GF-D8 (cell line): ENCODE data around the gene TLK1.
"Not testable (repeated sequence)": the region's sequence is repeated elsewhere in the genome, so short reads cannot be mapped to it uniquely, and the experiment has no call there.

Experiments
- DNase-seq: peaks from one replicate; lab custom pipeline; 2025; lab: John Stamatoyannopoulos, UW

The TLK1 gene

DNA sequence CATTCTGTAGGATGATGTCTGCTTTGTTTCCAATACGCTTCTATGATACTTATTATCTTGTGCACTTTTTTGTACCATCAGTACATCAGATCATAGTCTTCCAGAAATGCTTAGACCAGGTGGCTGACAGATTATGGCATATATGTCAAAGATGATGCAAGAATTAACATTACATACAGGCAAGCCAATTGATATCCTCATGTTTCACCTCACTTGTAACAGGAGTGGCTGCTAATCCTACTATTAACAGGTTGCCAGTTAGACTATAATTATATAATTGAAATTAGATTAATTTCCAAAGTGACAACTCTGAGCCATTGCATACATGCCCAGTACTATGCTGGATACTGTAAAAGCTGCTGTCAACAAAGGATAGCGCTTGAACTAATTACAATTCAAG lies 77.2 kb downstream of the TLK1 start:
- no peak for DNase-seq

DNA sequence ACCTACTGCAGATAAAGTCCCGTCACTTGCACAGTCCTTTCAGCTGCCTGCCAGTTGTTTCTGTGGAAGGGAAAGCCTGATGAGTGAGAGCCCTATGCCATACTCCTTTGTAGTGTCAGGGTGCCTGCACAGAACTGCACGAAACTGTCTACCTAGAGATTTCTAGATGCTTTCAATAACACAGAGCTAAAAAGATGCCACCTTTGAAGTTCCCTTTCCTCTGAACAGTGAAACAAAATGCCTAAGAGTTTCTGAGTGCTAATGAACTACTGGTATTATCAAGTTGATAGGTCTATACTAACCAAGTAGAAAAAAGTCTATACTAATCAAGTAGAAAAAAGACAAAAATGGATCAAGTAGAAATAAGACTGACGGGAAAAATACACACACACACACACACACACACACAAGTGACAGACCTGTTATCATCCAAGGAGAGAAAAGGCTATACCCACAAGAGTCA lies 79.0 kb downstream of the TLK1 start:
- DNase-seq = no peak

DNA sequence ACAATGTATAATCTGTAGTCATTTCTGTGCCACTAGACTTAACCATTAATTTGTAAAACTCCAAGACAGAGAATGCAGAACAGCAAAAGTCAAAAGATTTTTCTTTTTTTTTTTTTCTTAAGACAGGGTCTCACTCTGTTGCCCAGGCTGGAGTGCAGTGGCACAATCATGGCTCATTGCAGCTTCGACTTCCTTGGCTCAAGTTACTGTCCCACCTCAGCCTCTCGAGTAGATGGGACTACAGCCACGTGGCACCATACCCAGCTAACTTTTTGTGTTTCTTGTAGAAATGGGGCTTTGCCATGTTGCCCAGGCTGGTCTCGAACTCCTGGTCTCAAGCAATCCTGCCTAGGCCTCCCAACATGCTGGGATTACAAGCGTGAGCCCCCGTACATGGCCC lies 80.1 kb downstream of the TLK1 start:
- DNase-seq = no peak

DNA sequence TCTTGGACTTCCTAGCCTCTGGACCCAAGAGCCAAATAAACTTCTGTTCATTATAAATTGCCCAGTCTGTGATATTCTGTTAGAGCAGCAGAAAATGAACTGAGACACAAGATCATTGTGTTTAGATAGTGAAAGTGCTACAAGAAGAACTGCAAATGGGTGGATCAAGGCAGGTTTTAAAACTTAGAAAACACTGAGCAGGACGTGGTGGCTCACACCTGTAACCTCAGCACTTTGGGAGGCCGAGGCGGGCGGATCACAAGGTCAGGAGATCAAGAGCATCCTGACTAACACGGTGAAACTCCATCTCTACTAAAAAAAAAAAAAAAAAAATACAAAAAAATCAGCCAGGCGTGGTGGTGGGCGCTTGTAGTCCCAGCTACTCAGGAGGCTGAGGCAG lies 84.3 kb downstream of the TLK1 start:
- not testable (repeated sequence) for DNase-seq

DNA sequence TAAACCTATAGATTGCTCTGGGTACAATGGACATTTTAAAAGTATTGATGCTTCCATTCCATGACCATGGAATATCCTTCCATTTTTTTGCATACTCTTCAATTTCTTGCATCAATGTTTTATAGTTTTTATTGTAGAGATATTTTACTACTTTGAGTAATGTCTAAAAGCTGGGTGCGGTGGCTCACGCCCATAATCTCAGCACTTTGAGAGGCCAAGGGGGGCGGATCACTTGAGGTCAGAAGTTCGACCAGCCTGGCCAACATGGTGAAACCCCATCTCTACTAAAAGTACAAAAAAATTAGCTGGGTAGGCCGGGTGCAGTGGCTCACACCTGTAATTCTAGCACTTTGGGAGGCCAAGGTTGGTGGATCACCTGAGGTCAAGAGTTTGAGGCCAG lies 88.5 kb downstream of the TLK1 start:
- no peak for DNase-seq

DNA sequence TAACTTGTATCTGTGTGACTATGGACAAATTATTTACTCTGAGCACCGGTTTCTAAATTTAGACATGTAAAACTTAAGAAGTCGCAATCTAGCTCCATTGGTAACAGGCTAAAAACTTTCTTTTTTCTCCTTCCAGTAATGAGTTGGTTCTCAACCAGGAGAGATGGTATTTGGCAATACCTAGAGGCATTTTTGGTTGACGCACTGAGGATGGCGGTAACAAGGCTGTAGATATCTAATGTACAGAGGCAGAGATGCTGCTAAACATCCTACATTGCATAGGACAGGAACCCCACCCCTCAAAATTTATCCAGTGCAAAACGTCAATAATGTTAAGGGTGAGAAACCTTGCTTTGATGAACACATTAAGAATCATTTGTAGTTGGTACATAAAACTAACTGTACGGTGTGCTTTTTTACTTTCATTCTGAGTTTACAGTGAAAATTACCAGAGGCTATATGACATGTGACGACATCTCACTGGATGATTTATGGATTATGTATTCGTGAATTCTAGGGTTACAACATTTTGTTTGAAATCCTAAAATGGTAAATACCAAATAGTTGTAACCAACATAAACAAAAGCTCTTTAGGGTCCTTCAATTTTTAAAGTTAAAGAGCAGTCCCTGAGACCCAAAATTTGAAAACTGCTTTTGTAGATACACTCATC lies 91.3 kb downstream of the TLK1 start:
- DNase-seq = no peak

DNA sequence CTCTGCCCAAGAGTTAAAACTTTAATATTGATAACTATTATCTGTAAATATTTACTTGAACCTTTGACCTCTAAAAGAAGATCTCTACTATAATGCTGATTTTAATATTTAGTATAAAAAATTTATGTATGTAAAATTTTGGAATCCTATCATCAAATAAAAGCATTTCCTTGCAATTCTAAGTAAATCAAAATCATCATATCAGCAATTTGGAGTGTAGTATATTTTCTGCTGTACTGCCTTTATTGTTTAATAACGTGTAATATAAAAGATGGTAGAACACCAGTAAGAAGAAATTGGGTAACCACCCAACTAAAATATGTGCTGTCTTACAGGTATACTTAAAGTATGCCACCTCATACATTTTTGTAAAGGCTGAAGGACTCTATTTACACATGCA lies 94.6 kb downstream of the TLK1 start:
- DNase-seq = no peak

DNA sequence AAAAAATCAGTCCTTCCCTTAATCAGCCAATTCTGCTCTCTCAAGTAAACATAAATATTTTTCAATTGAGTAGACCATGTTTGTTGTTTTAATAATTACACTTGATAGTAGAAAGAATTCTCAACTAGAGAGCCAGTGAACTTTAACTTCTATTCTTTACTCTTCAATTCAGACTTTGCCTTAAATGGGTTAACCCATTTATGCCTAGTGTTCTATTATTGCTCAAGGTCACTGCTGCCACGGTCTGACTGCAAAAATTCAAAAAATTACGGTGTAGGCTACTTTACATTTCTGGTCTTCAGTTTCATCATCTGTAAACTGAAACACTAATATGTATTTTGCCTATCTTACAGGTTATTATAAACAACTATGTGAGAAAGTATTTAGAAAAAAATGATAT lies 103.1 kb downstream of the TLK1 start:
- DNase-seq = no peak

DNA sequence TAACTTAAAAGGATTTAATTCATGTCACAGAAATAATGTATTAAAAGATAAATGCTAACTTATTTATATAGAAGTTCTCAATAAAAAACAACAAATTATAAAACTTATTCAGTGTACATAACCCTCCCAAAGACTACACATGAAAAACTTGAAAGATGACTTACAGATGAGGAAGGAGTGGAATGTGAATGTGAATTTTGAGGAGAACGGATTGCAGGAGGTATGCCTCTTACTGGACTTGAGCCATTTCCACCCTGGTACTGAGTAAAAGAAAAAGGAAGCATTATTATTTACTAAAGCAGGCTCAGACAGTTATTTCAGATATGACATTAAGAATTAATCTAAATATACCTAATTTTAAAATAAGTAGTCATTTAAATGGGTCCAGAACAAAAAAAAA lies 104.4 kb downstream of the TLK1 start:
- no peak for DNase-seq

DNA sequence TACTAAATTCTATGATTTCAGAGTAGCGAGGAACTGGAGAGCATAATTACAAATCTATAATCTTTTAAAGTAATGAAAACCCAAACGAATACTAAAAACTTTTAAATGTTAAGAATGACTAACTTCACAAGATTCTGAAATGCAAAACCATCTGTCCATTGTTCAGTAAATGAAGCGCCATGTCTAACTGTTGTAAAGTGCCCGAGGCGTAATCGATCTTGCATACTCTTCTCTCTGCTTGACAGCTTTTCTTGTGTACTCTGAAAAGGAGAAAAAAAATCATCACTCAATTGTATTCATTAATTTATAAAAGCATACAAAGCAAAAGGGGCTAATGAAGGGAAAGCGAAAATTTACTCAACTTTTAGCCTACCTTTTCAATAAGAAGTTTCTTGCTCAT lies 111.0 kb downstream of the TLK1 start:
- DNase-seq = no peak

DNA sequence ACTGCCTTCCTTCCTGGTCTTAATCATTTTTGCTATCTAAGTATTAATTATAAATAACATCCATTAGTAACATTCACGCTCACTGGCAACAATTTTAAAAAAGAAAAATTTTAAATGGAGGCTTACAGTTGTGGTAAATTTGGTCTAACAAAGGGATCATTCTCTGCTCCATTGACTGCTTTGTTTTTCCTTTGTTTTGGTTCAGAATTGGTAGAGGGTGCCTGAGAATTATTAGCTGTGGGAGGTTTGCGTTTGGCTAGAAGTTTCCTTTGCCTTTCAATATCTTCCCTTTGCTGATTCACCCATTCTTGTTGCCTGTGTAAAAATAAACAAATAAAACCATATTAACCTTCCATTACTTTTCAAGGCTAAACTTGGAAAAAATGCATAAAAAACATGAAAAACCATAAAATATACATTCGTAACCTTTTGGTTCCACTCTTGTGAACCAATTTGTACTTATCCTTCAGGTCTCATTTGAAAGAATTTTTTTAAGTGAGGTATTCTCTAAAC lies 114.6 kb downstream of the TLK1 start:
- DNase-seq = no peak

DNA sequence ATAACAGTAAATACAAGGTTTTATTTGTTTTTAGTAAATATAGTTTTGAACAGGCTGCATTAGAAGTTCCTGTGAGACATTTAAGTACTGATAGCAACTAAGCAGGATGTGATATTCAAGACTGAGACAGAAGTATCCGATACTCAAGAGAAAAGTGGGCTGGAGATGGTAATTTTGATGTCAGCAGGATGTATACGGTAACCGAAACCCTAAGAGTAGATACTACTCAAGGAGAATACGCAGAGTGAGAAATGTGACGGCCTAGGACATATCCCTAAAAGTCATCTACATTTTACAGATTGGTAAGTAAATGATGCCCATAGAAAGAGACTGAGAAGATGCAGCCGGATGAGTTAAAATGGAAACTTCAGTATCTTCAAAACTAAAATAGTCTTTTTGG lies 116.3 kb downstream of the TLK1 start:
- no peak for DNase-seq

DNA sequence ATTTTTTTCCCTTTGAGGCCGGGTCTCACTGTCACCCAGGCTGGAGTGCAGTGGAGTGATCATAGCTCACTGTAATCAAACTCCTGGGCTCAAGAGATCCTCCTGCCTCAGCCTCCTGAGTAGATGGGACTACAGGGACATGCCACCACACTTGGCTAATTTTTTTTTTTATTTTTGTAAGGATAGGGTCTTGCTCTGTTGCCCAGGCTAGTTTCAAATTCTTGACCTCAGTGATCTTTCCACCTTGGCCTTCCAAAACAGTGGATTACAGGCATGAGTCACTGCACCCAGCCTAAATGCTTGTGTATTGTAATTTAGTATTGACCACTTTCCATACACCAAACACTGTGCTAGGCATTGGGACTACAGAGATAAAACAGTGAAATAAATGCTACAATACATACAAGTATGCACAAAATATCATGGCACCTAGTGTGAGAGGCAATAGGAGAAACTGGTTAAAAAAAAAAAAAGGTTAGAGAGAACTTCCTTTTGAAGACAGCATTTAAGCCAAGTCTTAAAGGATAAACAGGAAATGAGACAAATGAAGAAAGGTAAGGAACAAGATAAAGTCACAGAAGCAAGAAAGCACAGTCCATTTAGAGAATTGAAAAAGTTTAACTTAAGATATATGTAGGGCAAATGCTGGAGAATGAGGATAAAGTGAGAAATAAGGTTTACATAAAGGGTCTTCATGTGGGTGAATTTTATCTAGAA lies 118.3 kb downstream of the TLK1 start:
- no peak for DNase-seq

DNA sequence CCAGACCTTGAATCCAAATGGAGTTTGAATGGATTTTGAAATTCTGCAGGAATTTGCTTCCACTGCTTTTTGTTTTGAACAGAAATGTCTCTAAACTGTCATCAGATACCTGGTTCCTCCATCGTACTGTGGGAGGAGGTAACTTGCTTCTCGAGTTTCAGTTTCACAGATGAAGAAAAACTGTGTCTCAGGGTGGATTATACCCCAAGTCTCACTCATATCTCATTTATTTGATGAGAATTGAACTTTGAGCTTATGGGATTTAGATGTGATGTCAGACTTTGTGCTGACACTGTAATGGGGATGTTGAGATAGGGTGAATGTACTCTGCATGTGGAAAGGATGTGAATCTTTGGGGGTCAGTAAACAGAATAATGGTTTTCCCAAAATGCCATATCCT lies 124.2 kb downstream of the TLK1 start:
- DNase-seq = no peak

DNA sequence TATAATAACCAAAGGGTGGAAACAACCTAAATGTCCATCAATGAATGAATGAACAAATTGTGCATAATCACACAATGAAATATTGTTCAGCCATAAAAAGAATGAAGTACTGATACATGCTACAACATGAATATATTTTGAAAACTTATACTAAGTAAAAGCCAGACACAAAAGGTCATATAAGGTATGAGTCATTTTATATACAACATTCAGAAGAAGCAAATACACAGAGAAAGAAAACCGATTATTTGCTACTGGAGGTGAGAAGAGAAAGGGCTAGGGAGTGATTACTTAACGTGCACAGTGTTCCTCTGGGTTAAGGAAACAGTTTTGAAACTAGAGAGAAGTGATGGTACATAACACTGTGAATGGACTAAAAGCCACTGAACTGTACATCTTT lies 126.4 kb downstream of the TLK1 start:
- no peak for DNase-seq

DNA sequence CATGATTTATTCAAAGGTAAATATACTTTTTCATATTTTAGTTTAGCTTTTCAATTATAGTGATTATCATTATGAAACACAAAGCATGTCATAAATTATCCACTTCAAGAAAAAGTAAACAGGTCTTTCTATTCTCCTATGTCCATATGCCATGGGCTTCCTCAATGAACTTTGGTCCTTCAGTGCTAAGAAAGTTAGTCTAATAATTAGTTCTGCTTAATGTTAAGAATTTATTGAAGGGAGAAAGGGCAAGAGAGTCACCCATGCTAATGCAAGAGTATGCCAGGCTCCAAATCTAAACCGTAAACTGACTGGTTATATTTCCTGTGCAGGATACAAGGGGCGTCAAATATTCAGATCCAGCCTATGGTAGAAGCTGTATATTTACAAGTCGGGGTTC lies 135.5 kb downstream of the TLK1 start:
- DNase-seq = no peak

DNA sequence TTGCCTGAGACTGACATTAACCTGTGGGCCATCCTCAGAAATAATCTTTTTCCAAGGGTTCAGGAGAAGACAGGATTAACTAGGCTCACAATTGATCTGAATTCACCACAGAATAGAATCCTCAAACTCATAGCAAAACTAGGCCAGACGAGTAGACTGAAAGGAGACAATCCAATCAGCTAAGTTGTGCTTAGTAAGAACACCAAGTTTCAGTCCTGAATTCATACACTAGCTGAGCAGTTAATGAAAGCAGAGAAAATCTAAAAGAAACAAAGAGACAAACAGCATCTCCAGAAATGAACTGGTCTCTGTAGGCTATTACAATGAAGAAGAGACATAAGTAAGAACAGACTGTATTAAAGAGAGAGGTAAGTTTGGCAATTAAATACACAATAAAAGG lies 142.2 kb downstream of the TLK1 start:
- DNase-seq = no peak

DNA sequence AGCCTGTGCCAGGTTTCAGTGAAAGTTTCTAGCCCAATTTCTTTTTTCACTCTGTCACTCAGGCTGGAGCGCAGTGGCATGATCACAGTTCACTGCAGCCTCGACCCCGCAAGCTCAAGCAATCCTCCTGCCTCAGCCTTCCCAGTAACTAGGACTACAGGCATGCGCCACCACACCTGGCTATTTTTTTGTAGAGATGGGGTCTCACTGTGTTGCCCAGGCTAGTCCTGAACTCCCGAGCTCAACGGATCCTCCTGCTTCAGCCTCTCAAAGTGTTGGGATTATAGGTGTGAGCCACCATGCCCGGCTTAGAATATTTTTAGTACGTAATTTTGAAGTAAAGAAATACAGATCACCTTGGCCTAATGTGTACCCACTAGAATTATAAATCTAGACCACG lies 144.6 kb downstream of the TLK1 start:
- no peak for DNase-seq

DNA sequence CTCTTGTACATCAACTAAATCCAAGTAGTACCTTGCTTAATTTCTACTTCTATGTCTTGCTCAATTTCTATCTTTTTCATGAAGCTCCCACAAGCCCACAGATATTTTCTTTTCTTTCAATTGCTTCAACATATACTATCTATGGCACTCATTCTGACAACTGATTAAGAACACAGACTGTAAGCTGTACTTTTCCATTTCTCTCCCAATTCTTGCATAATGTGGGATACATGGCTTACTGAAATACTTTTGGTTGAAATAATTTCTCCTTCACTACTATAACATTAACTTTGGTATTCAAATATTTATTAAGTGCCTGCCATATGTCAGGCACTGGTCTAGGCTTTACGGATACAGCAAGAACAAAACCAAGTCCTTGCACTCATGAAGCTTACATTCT lies 146.8 kb downstream of the TLK1 start:
- no peak for DNase-seq

DNA sequence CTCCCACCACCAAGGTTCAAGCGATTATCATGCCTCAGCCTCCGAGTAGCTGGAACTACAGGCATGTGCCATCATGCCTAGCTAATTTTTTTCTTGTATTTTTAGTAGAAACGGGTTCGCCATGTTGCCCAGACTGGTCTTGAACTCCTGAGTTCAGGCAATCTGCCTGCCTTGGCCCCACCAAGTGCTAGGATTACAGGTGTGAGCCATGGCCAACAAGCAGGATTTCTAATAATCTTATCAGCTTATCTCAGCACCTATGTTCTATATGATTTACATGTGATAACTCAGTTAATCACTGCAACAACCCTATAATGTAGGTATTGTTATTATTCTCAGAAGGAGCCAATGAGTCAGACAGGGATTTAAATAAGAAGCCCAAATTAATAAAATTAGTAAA lies 151.3 kb downstream of the TLK1 start:
- no peak for DNase-seq

DNA sequence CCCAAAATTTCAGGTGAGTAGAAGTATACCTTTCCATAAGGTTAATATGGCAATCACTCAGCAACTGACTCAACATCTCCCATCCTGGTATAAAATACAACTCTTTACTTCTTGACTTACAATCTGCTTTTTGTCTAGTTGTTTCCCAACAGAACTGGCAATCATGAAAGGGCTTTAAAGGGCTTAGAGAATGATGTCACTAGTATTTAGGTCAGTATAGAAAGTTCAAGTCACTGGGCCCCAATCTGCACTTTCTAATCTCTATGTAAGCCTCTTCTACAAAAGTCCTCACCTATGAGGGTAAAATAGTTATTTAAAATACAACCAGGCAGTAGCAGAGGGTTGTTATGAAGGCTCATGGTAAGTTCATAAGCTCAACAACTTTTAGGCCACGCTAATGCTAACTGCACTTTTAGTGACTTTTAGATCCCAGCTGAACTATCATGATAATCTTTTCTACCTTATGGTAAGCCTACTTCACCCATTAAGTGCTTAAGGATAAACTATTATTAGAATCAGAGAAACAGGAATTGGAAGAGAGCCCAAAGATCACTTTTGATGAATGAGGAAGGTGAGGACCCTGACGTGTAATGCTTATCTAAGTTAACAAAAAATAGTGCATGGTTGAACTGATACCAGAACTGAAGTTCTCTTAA lies 152.0 kb downstream of the TLK1 start:
- no peak for DNase-seq

DNA sequence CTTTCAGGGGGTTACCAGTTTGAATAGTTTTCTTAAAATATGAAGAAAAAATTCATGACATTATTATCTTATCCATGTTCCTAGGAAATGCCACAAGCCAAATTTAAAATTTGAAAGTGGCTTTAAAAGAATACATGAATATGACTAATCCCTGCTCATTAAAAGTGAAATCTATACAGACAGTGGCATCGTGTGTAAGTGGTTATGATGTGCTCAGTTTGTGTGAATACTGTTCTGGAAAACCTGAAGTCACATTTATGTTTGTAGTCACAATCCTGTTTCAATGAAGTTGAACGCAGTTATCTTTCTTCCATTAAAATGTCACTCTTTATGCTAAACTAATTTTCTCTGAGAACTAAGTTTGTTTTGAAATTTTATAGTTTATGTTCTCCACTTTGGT lies 155.9 kb downstream of the TLK1 start:
- DNase-seq = no peak

DNA sequence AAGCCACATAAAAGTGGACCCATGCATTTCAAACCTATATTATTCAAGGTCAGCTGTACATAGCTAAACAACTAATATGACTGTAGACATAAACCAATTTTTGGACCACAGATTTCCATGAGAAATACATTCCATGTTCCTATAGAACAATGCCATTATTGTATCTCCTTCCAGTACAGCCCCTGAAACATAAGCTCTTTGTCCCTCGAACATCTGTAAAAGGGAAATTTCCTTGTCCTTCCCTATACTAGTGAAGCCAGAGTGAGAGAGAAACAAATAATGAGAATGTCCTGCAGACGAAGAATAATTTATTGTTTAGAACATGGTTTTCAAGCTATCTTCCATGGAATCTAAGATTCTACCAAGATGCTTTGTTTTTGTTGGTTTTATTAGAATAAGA lies 156.3 kb downstream of the TLK1 start:
- DNase-seq = no peak
